Spinal cord (tissue), 10 donors: ENCODE results near the gene RPGRIP1L. TPM values are rescaled to one million over a fixed set of nuclear protein-coding genes. Genes with fewer than 3 reads are reported as not detected.
A peak's percentile ranks its signal among the peaks of the same experiment; 100 is the strongest.

Source experiments
- DNase-seq, 6 donors: peaks; one replicate each; pipeline versions ENCODE4 v3.0.0 to v3.0.0-alpha.2; 2013 to 2015; ENCODE audit warnings: low spot score in 6 of 6, low read depth in 4 of 6
- H3K27ac ChIP-seq: one replicate; pipeline ENCODE4 v1.5.1; 2013; ENCODE audit warnings: low read depth, low read length, control low read depth
- H3K27me3 ChIP-seq: one replicate; pipeline ENCODE4 v1.6.1; 2013; ENCODE audit warnings: low read length; ENCODE audit not compliant: control insufficient read depth, insufficient read depth
- H3K36me3 ChIP-seq: one replicate; pipeline ENCODE4 v1.6.1; 2013; ENCODE audit warnings: low read length; ENCODE audit not compliant: control insufficient read depth, insufficient read depth
- H3K4me1 ChIP-seq: one replicate; pipeline ENCODE4 v1.6.1; 2013; ENCODE audit warnings: low read length; ENCODE audit not compliant: control insufficient read depth, insufficient read depth
- H3K4me3 ChIP-seq: one replicate; pipeline ENCODE4 v1.5.1; 2013; ENCODE audit warnings: low read depth, low read length, control low read depth
- H3K9me3 ChIP-seq: one replicate; pipeline ENCODE4 v1.6.1; 2013; ENCODE audit warnings: low read length; ENCODE audit not compliant: control insufficient read depth, insufficient read depth
- WGBS: methylation state at CpG from one replicate; pipeline ENCODE4 v1.1.5; 2013; ENCODE audit warnings: missing lambda C conversion rate; ENCODE audit not compliant: insufficient coverage; 5-methylcytosine and 5-hydroxymethylcytosine counted together
- polyA plus RNA-seq, 2 donors: library from polyadenylated mRNA; unstranded; fragments of 120-200 nt; gene quantifications; one replicate each; pipeline ENCODE4 v1.2.1, GENCODE V29; 2013; ENCODE audit not compliant: insufficient read length in 2 of 2
- total RNA-seq, 2 donors: library from RNA; depleted of rRNA in 1 of 2; stranded (reverse); fragments of 120-200 nt in 1 of 2; fragments of >200 nt in 1 of 2; gene quantifications; one replicate each; pipeline versions ENCODE4 v1.2.3 to v1.2.4, GENCODE V29; 2013 to 2014
- donor health status: healthy.

The RPGRIP1L gene
- total and polyA plus RNA-seq, 4 donors: 15.7 to 21.9 (median 18.8) TPM

- DNase-seq: no peak
- WGBS: 100% methylated on average over 4 of the region's 5 CpGs
Observed at GRCh38 chr16:53576904-53577303, 126.8 kb downstream of the RPGRIP1L start.

GRCh38 chr16:53576210-53576609, 127.4 kb downstream of the RPGRIP1L start:
- Histone ChIP-seq H3K9me3 (peaks cover 6% of the 10 kb centered on the region), H3K4me3 (no peak overlapping the region), H3K4me1 (no peaks in the 10 kb centered on the region), H3K27me3 (no peaks in the 10 kb centered on the region), H3K27ac (no peak overlapping the region), H3K36me3 (no peaks in the 10 kb centered on the region)
- 37% methylated on average over 3 of the region's 4 CpGs for WGBS
- DNase-seq: peak in 2 of 6 donors; percentile 42 to 77

More at GRCh38 chr16:53576904-53577303, 126.8 kb downstream of the RPGRIP1L start:
- peaks cover under 1% of the 10 kb centered on the region for H3K9me3 ChIP-seq
- H3K4me3 ChIP-seq: no peak overlapping the region
- no peaks in the 10 kb centered on the region for H3K4me1 ChIP-seq
- H3K27ac ChIP-seq: no peak overlapping the region
- no peaks in the 10 kb centered on the region for H3K36me3 ChIP-seq
- H3K27me3 ChIP-seq: no peaks in the 10 kb centered on the region

GRCh38 chr16:53571763-53572162, 131.9 kb downstream of the RPGRIP1L start:
- DNase-seq: no peak

GRCh38 chr16:53566552-53567245, 137.0 kb downstream of the RPGRIP1L start:
- H3K9me3 ChIP-seq: peaks cover 10% of the 10 kb centered on the region
- H3K4me3 ChIP-seq: no peak overlapping the region
- H3K27ac ChIP-seq: no peak overlapping the region
- no peaks in the 10 kb centered on the region for H3K27me3 ChIP-seq
- H3K36me3 ChIP-seq: no peaks in the 10 kb centered on the region
- H3K4me1 ChIP-seq: peaks cover 3% of the 10 kb centered on the region
- WGBS: 48% methylated on average over 4 of the region's 5 CpGs
- no peak for DNase-seq

More at GRCh38 chr16:53571763-53572162, 131.9 kb downstream of the RPGRIP1L start:
- peaks cover 12% of the 10 kb centered on the region for H3K9me3 ChIP-seq
- H3K36me3 ChIP-seq: no peaks in the 10 kb centered on the region
- H3K4me1 ChIP-seq: no peaks in the 10 kb centered on the region
- no peak overlapping the region for H3K27ac ChIP-seq
- no peak overlapping the region for H3K4me3 ChIP-seq
- no peaks in the 10 kb centered on the region for H3K27me3 ChIP-seq

GRCh38 chr16:53565296-53565863, 138.3 kb downstream of the RPGRIP1L start:
- Histone ChIP-seq H3K4me3 (no peak overlapping the region), H3K27ac (no peak overlapping the region), H3K27me3 (no peaks in the 10 kb centered on the region), H3K9me3 (no peaks in the 10 kb centered on the region), H3K4me1 (peaks cover 3% of the 10 kb centered on the region), H3K36me3 (no peaks in the 10 kb centered on the region)
- DNase-seq: peak in 4 of 6 donors; percentile 5 to 82 (median 59)
- WGBS: 31% methylated on average over 2 of the region's 8 CpGs

GRCh38 chr16:53563426-53563825, 140.2 kb downstream of the RPGRIP1L start:
- no peak overlapping the region for H3K4me3 ChIP-seq
- H3K4me1 ChIP-seq: peaks cover 3% of the 10 kb centered on the region
- no peaks in the 10 kb centered on the region for H3K27me3 ChIP-seq
- no peak overlapping the region for H3K27ac ChIP-seq
- 86% methylated on average over 2 of the region's 4 CpGs for WGBS
- no peaks in the 10 kb centered on the region for H3K36me3 ChIP-seq
- no peak for DNase-seq
- H3K9me3 ChIP-seq: no peaks in the 10 kb centered on the region

GRCh38 chr16:53561101-53561888, 142.4 kb downstream of the RPGRIP1L start:
- no peaks in the 10 kb centered on the region for H3K27me3 ChIP-seq
- no peaks in the 10 kb centered on the region for H3K9me3 ChIP-seq
- H3K36me3 ChIP-seq: no peaks in the 10 kb centered on the region
- 90% methylated on average over 4 of the region's 5 CpGs for WGBS
- no peak overlapping the region for H3K27ac ChIP-seq
- no peak overlapping the region for H3K4me3 ChIP-seq
- no peak for DNase-seq
- peaks cover 3% of the 10 kb centered on the region for H3K4me1 ChIP-seq

- no peaks in the 10 kb centered on the region for H3K4me1 ChIP-seq
- H3K27me3 ChIP-seq: no peaks in the 10 kb centered on the region
- no peak overlapping the region for H3K27ac ChIP-seq
- 88% methylated on average over 3 of the region's 5 CpGs for WGBS
- H3K36me3 ChIP-seq: no peaks in the 10 kb centered on the region
- H3K9me3 ChIP-seq: no peaks in the 10 kb centered on the region
- no peak overlapping the region for H3K4me3 ChIP-seq
- DNase-seq: no peak
Observed at GRCh38 chr16:53559270-53559951, 144.2 kb downstream of the RPGRIP1L start.

- WGBS: 87% methylated on average over 4 of the region's 5 CpGs
- DNase-seq: peak in 1 of 6 donors; percentile 67
Observed at GRCh38 chr16:53558710-53559109, 144.9 kb downstream of the RPGRIP1L start.

More at GRCh38 chr16:53558710-53559109, 144.9 kb downstream of the RPGRIP1L start:
- Histone ChIP-seq H3K27ac (no peak overlapping the region), H3K9me3 (no peaks in the 10 kb centered on the region), H3K4me3 (no peak overlapping the region), H3K4me1 (no peaks in the 10 kb centered on the region), H3K27me3 (no peaks in the 10 kb centered on the region), H3K36me3 (no peaks in the 10 kb centered on the region)
